ENCODE measurements around the gene BOC.

Gene BOC

GRCh38 chr3:113286524-113286923 is 75.2 kb downstream of the BOC start:
- TF ChIP-seq CTCF (IDR thresholded peaks at IDR 0.05), result no peak

GRCh38 chr3:113287111-113287802 is 75.9 kb downstream of the BOC start:
- no peak for TF ChIP-seq CTCF (IDR thresholded peaks at IDR 0.05)

GRCh38 chr3:113287803-113288648 is 76.7 kb downstream of the BOC start:
- peak; percentile 99 for TF ChIP-seq CTCF (IDR thresholded peaks at IDR 0.05)

GRCh38 chr3:113288881-113289280 is 77.5 kb downstream of the BOC start:
- TF ChIP-seq CTCF (IDR thresholded peaks at IDR 0.05), result no peak

GRCh38 chr3:113291572-113291971 is 80.2 kb downstream of the BOC start:
- TF ChIP-seq CTCF (IDR thresholded peaks at IDR 0.05), result no peak

GRCh38 chr3:113292933-113293332 is 81.6 kb downstream of the BOC start:
- TF ChIP-seq CTCF (IDR thresholded peaks at IDR 0.05), result no peak

- TF ChIP-seq CTCF (IDR thresholded peaks at IDR 0.05), result no peak
Measured at GRCh38 chr3:113293348-113293747, 82.0 kb downstream of the BOC start.
